ENCODE data around the gene GPR32.

The GPR32 gene

GRCh38 chr19:50814883-50815282 is 44.6 kb downstream of the GPR32 start:
- TF ChIP-seq CTCF (IDR thresholded peaks at IDR 0.05; ENCODE audit: low read depth, low read length) = no peak
- Histone ChIP-seq H3K36me3 (no peaks in the 10 kb centered on the region), H3K4me3 (ENCODE audit: low read depth, low read length) (no peak overlapping the region), H3K9me3 (ENCODE audit: severe bottlenecking) (peaks cover 8% of the 10 kb centered on the region), H3K27me3 (ENCODE audit: insufficient read depth, low read depth, severe bottlenecking) (peaks cover 4% of the 10 kb centered on the region), H3K27ac (no peak overlapping the region)
- DNase-seq = no peak

GRCh38 chr19:50815439-50815838 is 45.2 kb downstream of the GPR32 start:
- Histone ChIP-seq H3K4me3 (ENCODE audit: low read depth, low read length) (no peak overlapping the region), H3K27me3 (ENCODE audit: insufficient read depth, low read depth, severe bottlenecking) (peaks cover 4% of the 10 kb centered on the region), H3K36me3 (no peaks in the 10 kb centered on the region), H3K27ac (no peak overlapping the region), H3K9me3 (ENCODE audit: severe bottlenecking) (peaks cover 8% of the 10 kb centered on the region)
- no peak for DNase-seq
- TF ChIP-seq CTCF (IDR thresholded peaks at IDR 0.05; ENCODE audit: low read depth, low read length) = no peak

GRCh38 chr19:50817941-50818858 is 47.9 kb downstream of the GPR32 start:
- H3K9me3 ChIP-seq (ENCODE audit: severe bottlenecking) = peaks cover 8% of the 10 kb centered on the region
- H3K27me3 ChIP-seq (ENCODE audit: insufficient read depth, low read depth, severe bottlenecking) = no peaks in the 10 kb centered on the region
- DNase-seq = no peak

GRCh38 chr19:50818859-50819472 is 48.7 kb downstream of the GPR32 start:
- Histone ChIP-seq H3K4me3 (ENCODE audit: low read depth, low read length) (no peak overlapping the region), H3K27me3 (ENCODE audit: insufficient read depth, low read depth, severe bottlenecking) (peaks cover under 1% of the 10 kb centered on the region), H3K36me3 (no peaks in the 10 kb centered on the region), H3K27ac (no peak overlapping the region), H3K9me3 (ENCODE audit: severe bottlenecking) (peaks cover 8% of the 10 kb centered on the region)
- no peak for DNase-seq
- TF ChIP-seq CTCF (IDR thresholded peaks at IDR 0.05; ENCODE audit: low read depth, low read length) = no peak

More at GRCh38 chr19:50817941-50818858, 47.9 kb downstream of the GPR32 start:
- Histone ChIP-seq H3K27ac (no peak overlapping the region), H3K4me3 (ENCODE audit: low read depth, low read length) (no peak overlapping the region), H3K36me3 (no peaks in the 10 kb centered on the region)
- no peak for TF ChIP-seq CTCF (IDR thresholded peaks at IDR 0.05; ENCODE audit: low read depth, low read length)

- no peak overlapping the region for H3K27ac ChIP-seq
- no peak for TF ChIP-seq CTCF (IDR thresholded peaks at IDR 0.05; ENCODE audit: low read depth, low read length)
- H3K27me3 ChIP-seq (ENCODE audit: insufficient read depth, low read depth, severe bottlenecking) = peaks cover 6% of the 10 kb centered on the region
- no peaks in the 10 kb centered on the region for H3K36me3 ChIP-seq
- no peak for DNase-seq
- H3K9me3 ChIP-seq (ENCODE audit: severe bottlenecking) = peaks cover 8% of the 10 kb centered on the region
- no peak overlapping the region for H3K4me3 ChIP-seq (ENCODE audit: low read depth, low read length)
Measured at GRCh38 chr19:50819636-50820035, 49.4 kb downstream of the GPR32 start.

Measured in WERI-Rb-1 (cell line).